HepG2 (cell line): ENCODE measurements around the gene DOCK4. TPM values are rescaled to one million over a fixed set of nuclear protein-coding genes. Genes with fewer than 3 reads are reported as not detected.

ENCODE experiments used
- ATAC-seq: fragments of 200-7000 bp; cut with Tn5 transposase; 3 replicates; pipeline ENCODE4 v1.9.1; 2020; ENCODE audit warnings: mild to moderate bottlenecking, moderate library complexity
- BruUV-seq: library from RNA; stranded (reverse); fragments of 400-500 nt; replicated peaks from 2 replicates; lab custom pipeline; 2021; lab: Mats Ljungman, UMichigan
- CTCF ChIA-PET: fragments of 300-600 bp; formaldehyde crosslinking; extraction: SDS; loops from one replicate; lab custom pipeline; 2021; ENCODE audit warnings: low total read pairs, inconsistent platforms, low intra/inter-chr PET ratio; lab: Yijun Ruan, JAX
- POLR2A ChIA-PET: fragments of 350-600 bp; sonication (Branson Sonifier 250); formaldehyde crosslinking; loops from one replicate; lab custom pipeline; 2020; ENCODE audit warnings: antibody characterized with exemption, inconsistent platforms; lab: Yijun Ruan, JAX
- DNase-seq: peaks from one replicate; pipeline ENCODE4 v3.0.0-alpha.2; 2015; ENCODE audit warnings: low spot score
- FAIRE-seq: peaks from 3 replicates; lab custom pipeline; 2011; peaks lifted over from hg19 to GRCh38; lab: Jason Lieb, UNC
- H2AFZ ChIP-seq: one replicate; pipeline ENCODE4 v1.6.1; 2011; ENCODE audit warnings: low read length, inconsistent platforms
- H3K27ac ChIP-seq: fragments of 300-600 bp; 3 replicates; pipeline ENCODE4 v1.8.0; 2011; ENCODE audit warnings: mixed run types, mild to moderate bottlenecking, mixed read lengths, low read length, inconsistent platforms; ENCODE audit not compliant: insufficient read depth; ENCODE audit errors: extremely low read length
- H3K27me3 ChIP-seq, 2 experiments: fragments of 200-600 bp in 1 of 2; 2 replicates in 1 of 2; 3 replicates in 1 of 2; pipeline versions ENCODE4 v1.6.0 to v1.8.0; 2011; ENCODE audit warnings: low read length in 2 of 2, mild to moderate bottlenecking in 2 of 2, moderate library complexity in 2 of 2, inconsistent platforms in 1 of 2; ENCODE audit not compliant: insufficient read depth in 2 of 2, control insufficient read depth in 1 of 2
- H3K36me3 ChIP-seq, 2 experiments: fragments of 200-600 bp in 1 of 2; replicated peaks in 1 of 2; 2 replicates in 1 of 2; 3 replicates in 1 of 2; pipeline versions ENCODE4 v1.5.1 to v1.8.0; 2011; ENCODE audit warnings: low read length in 2 of 2, inconsistent platforms in 1 of 2; ENCODE audit not compliant: insufficient read depth in 2 of 2, control insufficient read depth in 1 of 2
- H3K4me1 ChIP-seq: 2 replicates; pipeline ENCODE4 v1.5.1; 2012; ENCODE audit warnings: low read length, inconsistent platforms; ENCODE audit not compliant: insufficient read depth
- H3K4me2 ChIP-seq: 2 replicates; pipeline ENCODE4 v1.6.0; 2011; ENCODE audit warnings: low read depth, low read length, inconsistent platforms
- H3K4me3 ChIP-seq, 3 experiments: fragments of 200-600 bp in 1 of 3; sonication (generic), shearing (Covaris generic) in 1 of 3; replicated peaks in 1 of 3; 2 replicates each; pipeline ENCODE4 v1.5.1; 2011 to 2016; ENCODE audit warnings: low read length in 3 of 3, inconsistent platforms in 2 of 3, low read depth in 2 of 3, mild to moderate bottlenecking in 2 of 3, control low read depth in 1 of 3, mixed read lengths in 1 of 3; ENCODE audit not compliant: insufficient read depth in 1 of 3
- H3K79me2 ChIP-seq: one replicate; pipeline ENCODE4 v1.6.1; 2011; ENCODE audit warnings: low read length, inconsistent platforms; ENCODE audit not compliant: insufficient read depth
- H3K9ac ChIP-seq: 2 replicates; pipeline ENCODE4 v1.6.0; 2011; ENCODE audit warnings: mild to moderate bottlenecking, low read depth, low read length, inconsistent platforms; ENCODE audit not compliant: insufficient read depth
- H3K9me3 ChIP-seq: 2 replicates; pipeline ENCODE4 v1.5.1; 2012; ENCODE audit warnings: mild to moderate bottlenecking, low read length
- H4K20me1 ChIP-seq: 2 replicates; pipeline ENCODE4 v1.6.0; 2011; ENCODE audit warnings: inconsistent platforms, mild to moderate bottlenecking, low read length, moderate library complexity; ENCODE audit not compliant: insufficient read depth
- ATF3 ChIP-seq: sonication (generic); formaldehyde crosslinking; IDR thresholded peaks from 2 replicates; pipeline ENCODE4 v1.4.0; 2020; ENCODE audit warnings: missing genetic modification reagents
- ATF7 ChIP-seq, 2 experiments: fragments of 450-650 bp in 1 of 2; sonication (generic) in 1 of 2; formaldehyde crosslinking in 1 of 2; IDR thresholded peaks; 2 replicates each; pipeline versions ENCODE4 v1.4.0 to v1.6.1; 2016 to 2020; ENCODE audit warnings: antibody characterized with exemption in 1 of 2, mild to moderate bottlenecking in 1 of 2, missing genetic modification reagents in 1 of 2
- BRCA1 ChIP-seq: sonication (generic); formaldehyde crosslinking; IDR thresholded peaks from 2 replicates; pipeline ENCODE4 v1.4.0; 2020; ENCODE audit warnings: missing genetic modification reagents
- FOSL1 ChIP-seq: sonication (generic); formaldehyde crosslinking; IDR thresholded peaks from 2 replicates; pipeline ENCODE4 v1.9.0; 2021; ENCODE audit warnings: missing genetic modification reagents, borderline replicate concordance
- KLF11 ChIP-seq: IDR thresholded peaks from 2 replicates; pipeline ENCODE4 v1.6.1; 2016; ENCODE audit warnings: missing compliant biosample characterization
- KMT2B ChIP-seq: IDR thresholded peaks from 2 replicates; pipeline ENCODE4 v1.6.1; 2016; ENCODE audit warnings: missing genetic modification reagents, missing compliant biosample characterization
- MEIS2 ChIP-seq: sonication (generic); formaldehyde crosslinking; IDR thresholded peaks from 2 replicates; pipeline ENCODE4 v1.9.0; 2021; ENCODE audit warnings: mild to moderate bottlenecking, missing genetic modification reagents
- NFIB ChIP-seq: sonication (generic); formaldehyde crosslinking; IDR thresholded peaks from 2 replicates; pipeline ENCODE4 v1.9.0; 2021; ENCODE audit warnings: missing genetic modification reagents, mild to moderate bottlenecking, borderline replicate concordance
- SMC3 ChIP-seq: IDR thresholded peaks from 2 replicates; pipeline ENCODE4 v1.6.1; 2011; ENCODE audit warnings: low read length, improper control_type of control experiment
- SP5 ChIP-seq: IDR thresholded peaks from 2 replicates; pipeline ENCODE4 v1.6.1; 2016; ENCODE audit warnings: low read depth, borderline replicate concordance
- THAP9 ChIP-seq: sonication (generic); formaldehyde crosslinking; IDR thresholded peaks from 2 replicates; pipeline ENCODE4; 2020; ENCODE audit warnings: missing genetic modification reagents, mild to moderate bottlenecking, borderline replicate concordance
- YEATS2 ChIP-seq: sonication (generic); formaldehyde crosslinking; IDR thresholded peaks from 2 replicates; pipeline ENCODE4 v1.4.0; 2020; ENCODE audit warnings: missing genetic modification reagents, borderline replicate concordance
- ZNF235 ChIP-seq: sonication (generic); formaldehyde crosslinking; IDR thresholded peaks from 2 replicates; pipeline ENCODE4 v1.8.1; 2023; ENCODE audit warnings: mild to moderate bottlenecking, missing genetic modification reagents, borderline replicate concordance
- WGBS: methylation state at CpG from one replicate; pipeline ENCODE4 v1.1.6; 2017; ENCODE audit warnings: low lambda C conversion rate; 5-methylcytosine and 5-hydroxymethylcytosine counted together
- in situ Hi-C: cut with HindIII; loops from 2 replicates; pipeline ENCODE4 v1.10.0; 2017; ENCODE audit warnings: low pct_unique_long_range_greater_than_20kb; ENCODE audit not compliant: extremely low pct_ligation_motif_present
- intact Hi-C: fragments of 100-400 bp; cut with micrococcal nuclease; formaldehyde crosslinking; loops from one replicate; pipeline ENCODE4 v1.10.0; 2022; ENCODE audit not compliant: unreplicated experiment
- polyA plus RNA-seq, 8 experiments: library from polyadenylated mRNA; depleted of rRNA in 3 of 8; stranded (reverse) in 7 of 8; unstranded in 1 of 8; fragments of >200 nt; fragmentation: Illumina TruSeq in 4 of 8; extraction: Trizol in 4 of 8; gene quantifications; 2 replicates each; pipeline versions ENCODE4 v1.2.1 to v1.2.3, GENCODE V29; 2011 to 2016; ENCODE audit warnings: low read depth in 4 of 8, missing spikeins in 1 of 8, mixed read lengths in 1 of 8; ENCODE audit not compliant: insufficient read depth in 1 of 8
- total RNA-seq, 5 experiments: library from RNA; depleted of rRNA; stranded (reverse); fragments of >200 nt; fragmentation: Illumina TruSeq; extraction: Trizol; gene quantifications; 2 replicates each; pipeline ENCODE4 v1.2.3, GENCODE V29; 2016; ENCODE audit warnings: low read depth in 1 of 5
- TF ChIP-seq, protein P1 (sequence below): sonication (generic); formaldehyde crosslinking; IDR thresholded peaks from 2 replicates; pipeline ENCODE4 v1.8.1; 2023; ENCODE audit warnings: mild to moderate bottlenecking, moderate library complexity, missing genetic modification reagents
- TF ChIP-seq, protein P2 (sequence below): sonication (generic); formaldehyde crosslinking; IDR thresholded peaks from 2 replicates; pipeline ENCODE4 v1.4.0; 2020; ENCODE audit warnings: low read depth, missing genetic modification reagents
- TF ChIP-seq, protein P3 (sequence below): sonication (generic); formaldehyde crosslinking; IDR thresholded peaks from 2 replicates; pipeline ENCODE4 v1.5.0; 2020; ENCODE audit warnings: missing genetic modification reagents, mild to moderate bottlenecking, borderline replicate concordance

DOCK4 gene
- total and polyA plus RNA-seq, 2 of the 13 experiments (the other 11 are each of a cell fraction or from before 2014, with no cell fraction given): 13.5 to 17.4 TPM

DNA sequence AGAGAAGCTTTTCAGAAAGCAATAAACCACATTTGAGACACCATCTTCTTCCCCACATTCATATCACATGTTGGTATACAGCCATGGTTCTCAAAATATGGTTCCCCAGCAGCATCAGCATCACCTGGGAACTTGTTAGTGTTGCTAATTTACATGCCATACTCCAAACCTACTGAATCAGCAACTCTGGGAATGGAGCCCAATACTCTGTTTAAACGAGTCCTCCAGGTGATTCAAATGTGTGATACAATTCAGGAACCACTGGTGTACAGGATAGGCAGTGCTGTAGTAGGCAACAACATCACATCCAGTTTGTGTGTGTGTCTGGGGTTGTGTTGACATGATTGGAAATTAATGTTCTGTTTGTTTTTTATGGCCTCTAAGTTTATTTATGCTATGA lies 48.0 kb upstream of the DOCK4 start (continued):
- TF ChIP-seq, protein P1, sequence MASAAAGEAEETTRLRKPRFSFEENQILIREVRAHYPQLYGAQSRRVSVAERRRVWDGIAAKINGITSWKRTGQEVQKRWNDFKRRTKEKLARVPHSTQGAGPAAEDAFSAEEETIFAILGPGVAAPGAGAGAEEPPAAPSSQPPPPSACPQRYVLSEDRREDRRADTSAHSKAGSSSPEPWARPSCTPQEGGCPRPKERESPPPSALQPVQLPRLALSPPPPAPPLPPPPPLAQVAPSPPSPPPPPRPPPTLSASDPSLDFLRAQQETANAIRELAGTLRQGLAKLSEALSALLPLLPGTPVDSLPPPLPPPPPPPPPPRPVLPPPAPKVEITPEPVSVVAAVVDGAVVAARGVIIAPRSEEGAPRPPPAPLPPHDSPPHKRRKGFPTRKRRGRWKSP (CRISPR knock-in tag): no peak
- TF ChIP-seq KMT2B (CRISPR knock-in tag) (no peak), ATF3 (CRISPR knock-in tag) (no peak), MEIS2 (CRISPR knock-in tag) (no peak), SMC3 (no peak), THAP9 (no peak), KLF11 (no peak), FOSL1 (CRISPR knock-in tag) (no peak)
- TF ChIP-seq, all 625 proteins: peak for 0

DNA sequence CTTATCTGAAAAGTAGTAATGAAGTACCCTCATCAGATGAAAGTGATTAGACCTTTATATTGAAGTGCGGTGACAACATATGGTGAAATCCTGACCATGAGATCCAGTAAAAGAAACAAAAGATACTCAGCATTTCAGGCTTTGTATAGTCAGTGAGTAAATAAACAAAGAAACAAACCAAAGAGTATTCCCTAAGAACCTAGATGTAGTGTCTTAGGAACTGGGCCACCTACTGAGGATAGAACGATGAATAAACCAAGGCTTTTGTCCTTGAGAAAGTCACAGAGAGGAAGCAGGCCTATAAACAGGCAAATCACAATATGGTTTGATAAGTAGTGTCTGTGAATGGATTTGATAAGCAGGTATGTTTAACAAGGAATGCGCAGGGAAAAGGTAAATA lies 46.5 kb upstream of the DOCK4 start:
- no TSS peak for BruUV-seq
- no peak overlapping the region for H3K9ac ChIP-seq
- intact Hi-C loops (no loop called here), in situ Hi-C loops (no loop called here)
- FAIRE-seq: no peak
- no peak overlapping the region for H3K27ac ChIP-seq
- DNase-seq: no peak
- ChIA-PET CTCF (no interaction called here), POLR2A (no interaction called here)
- H3K79me2 ChIP-seq: peaks cover 4% of the 10 kb centered on the region
- H3K36me3 ChIP-seq: no peaks in the 10 kb centered on the region
- 96% methylated on average over 3 of the region's 3 CpGs for WGBS
- H4K20me1 ChIP-seq: no peaks in the 10 kb centered on the region
- no peak overlapping the region for H3K4me2 ChIP-seq
- H3K9me3 ChIP-seq: no peaks in the 10 kb centered on the region
- no peak for ATAC-seq
- no peak overlapping the region for H3K4me3 ChIP-seq
- H3K4me1 ChIP-seq: peaks cover 16% of the 10 kb centered on the region
- H2AFZ ChIP-seq: no peak overlapping the region
- no peaks in the 10 kb centered on the region for H3K27me3 ChIP-seq
- TF ChIP-seq, protein P2, sequence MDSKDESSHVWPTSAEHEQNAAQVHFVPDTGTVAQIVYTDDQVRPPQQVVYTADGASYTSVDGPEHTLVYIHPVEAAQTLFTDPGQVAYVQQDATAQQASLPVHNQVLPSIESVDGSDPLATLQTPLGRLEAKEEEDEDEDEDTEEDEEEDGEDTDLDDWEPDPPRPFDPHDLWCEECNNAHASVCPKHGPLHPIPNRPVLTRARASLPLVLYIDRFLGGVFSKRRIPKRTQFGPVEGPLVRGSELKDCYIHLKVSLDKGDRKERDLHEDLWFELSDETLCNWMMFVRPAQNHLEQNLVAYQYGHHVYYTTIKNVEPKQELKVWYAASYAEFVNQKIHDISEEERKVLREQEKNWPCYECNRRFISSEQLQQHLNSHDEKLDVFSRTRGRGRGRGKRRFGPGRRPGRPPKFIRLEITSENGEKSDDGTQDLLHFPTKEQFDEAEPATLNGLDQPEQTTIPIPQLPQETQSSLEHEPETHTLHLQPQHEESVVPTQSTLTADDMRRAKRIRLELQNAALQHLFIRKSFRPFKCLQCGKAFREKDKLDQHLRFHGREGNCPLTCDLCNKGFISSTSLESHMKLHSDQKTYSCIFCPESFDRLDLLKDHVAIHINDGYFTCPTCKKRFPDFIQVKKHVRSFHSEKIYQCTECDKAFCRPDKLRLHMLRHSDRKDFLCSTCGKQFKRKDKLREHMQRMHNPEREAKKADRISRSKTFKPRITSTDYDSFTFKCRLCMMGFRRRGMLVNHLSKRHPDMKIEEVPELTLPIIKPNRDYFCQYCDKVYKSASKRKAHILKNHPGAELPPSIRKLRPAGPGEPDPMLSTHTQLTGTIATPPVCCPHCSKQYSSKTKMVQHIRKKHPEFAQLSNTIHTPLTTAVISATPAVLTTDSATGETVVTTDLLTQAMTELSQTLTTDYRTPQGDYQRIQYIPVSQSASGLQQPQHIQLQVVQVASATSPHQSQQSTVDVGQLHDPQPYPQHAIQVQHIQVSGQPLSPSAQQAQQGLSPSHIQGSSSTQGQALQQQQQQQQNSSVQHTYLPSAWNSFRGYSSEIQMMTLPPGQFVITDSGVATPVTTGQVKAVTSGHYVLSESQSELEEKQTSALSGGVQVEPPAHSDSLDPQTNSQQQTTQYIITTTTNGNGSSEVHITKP (CRISPR knock-in tag): no peak
- TF ChIP-seq ZNF235 (CRISPR knock-in tag) (no peak), ATF7 (IDR thresholded peaks at IDR 0.05) (no peak), ATF7 (CRISPR knock-in tag; IDR thresholded peaks at IDR 0.05) (no peak), NFIB (no peak), BRCA1 (CRISPR knock-in tag) (no peak), SP5 (no peak), YEATS2 (CRISPR knock-in tag) (no peak)
- TF ChIP-seq, protein P3, sequence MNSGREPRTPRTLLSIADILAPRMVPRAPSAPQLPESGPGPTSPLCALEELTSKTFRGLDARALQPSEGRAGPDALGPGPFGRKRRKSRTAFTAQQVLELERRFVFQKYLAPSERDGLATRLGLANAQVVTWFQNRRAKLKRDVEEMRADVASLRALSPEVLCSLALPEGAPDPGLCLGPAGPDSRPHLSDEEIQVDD (CRISPR knock-in tag): no peak
